Transverse colon (tissue), 4 donors: ENCODE measurements around the gene VSX2. TPM values are rescaled to one million over a fixed set of nuclear protein-coding genes. Genes with fewer than 3 reads are reported as not detected.

Experiments
- DNase-seq: peaks from one replicate; pipeline ENCODE4 v3.0.0-alpha.2; 2019
- H3K27ac ChIP-seq, 4 donors: fragments of 200-600 bp; sonication (generic); 2 replicates each; pipeline ENCODE4 v1.5.1; 2016 to 2018; ENCODE audit warnings: inconsistent platforms in 4 of 4
- H3K27me3 ChIP-seq: fragments of 200-600 bp; sonication (generic); 2 replicates; pipeline ENCODE4 v1.5.1; 2017; ENCODE audit warnings: inconsistent platforms
- H3K36me3 ChIP-seq, 4 donors: fragments of 200-600 bp; sonication (generic); 2 replicates each; pipeline ENCODE4 v1.5.1; 2017 to 2019; ENCODE audit warnings: inconsistent platforms in 4 of 4
- H3K4me1 ChIP-seq, 4 donors: fragments of 200-600 bp; sonication (generic); 2 replicates each; pipeline ENCODE4 v1.5.1; 2017 to 2020; ENCODE audit warnings: inconsistent platforms in 4 of 4
- H3K4me3 ChIP-seq, 4 donors: fragments of 200-600 bp; sonication (generic); 1 replicate in 1 of 4; 2 replicates in 3 of 4; pipeline versions ENCODE4 v1.5.1 to v1.6.1; 2017 to 2019; ENCODE audit warnings: inconsistent platforms in 4 of 4
- H3K9me3 ChIP-seq, 2 donors: fragments of 200-600 bp; sonication (generic); 2 replicates each; pipeline ENCODE4 v1.5.1; 2017 to 2019; ENCODE audit warnings: inconsistent platforms in 2 of 2
- CTCF ChIP-seq, 5 experiments: fragments of 200-600 bp in 3 of 5; fragments of 450-650 bp in 2 of 5; sonication (generic) in 3 of 5; IDR thresholded peaks; 1 replicate in 2 of 5; 2 replicates in 3 of 5; pipeline ENCODE4 v1.5.1; 2016 to 2017; ENCODE audit warnings: antibody characterized with exemption in 5 of 5, inconsistent platforms in 3 of 5, mild to moderate bottlenecking in 2 of 5, moderate library complexity in 1 of 5
- EP300 ChIP-seq: sonication (generic); formaldehyde crosslinking; IDR thresholded peaks from one replicate; pipeline ENCODE4 v1.6.1; 2017; ENCODE audit warnings: antibody characterized with exemption, low read depth
- POLR2A ChIP-seq: fragments of 450-650 bp; IDR thresholded peaks from one replicate; pipeline ENCODE4 v1.6.1; 2016; ENCODE audit warnings: antibody characterized with exemption, mild to moderate bottlenecking, moderate library complexity
- POLR2AphosphoS5 ChIP-seq, 3 donors: sonication (generic); formaldehyde crosslinking; IDR thresholded peaks; one replicate each; pipeline ENCODE4 v1.6.1; 2016; ENCODE audit warnings: antibody characterized with exemption in 3 of 3
- WGBS, 2 donors: methylation state at CpG; one replicate each; pipeline ENCODE4 v1.1.5; 2018; ENCODE audit warnings: low coverage in 1 of 2; 5-methylcytosine and 5-hydroxymethylcytosine counted together
- in situ Hi-C, 4 donors: fragments of 200-750 bp; cut with MboI; loops; one replicate each; pipeline versions ENCODE4 v1.15.0 to v1.15.1; 2017; ENCODE audit warnings: low sequenced_read_pairs in 3 of 4, low pct_ligation_motif_present in 1 of 4, low pct_unique_long_range_greater_than_20kb in 1 of 4
- intact Hi-C: fragments of 100-400 bp; cut with DNase I; formaldehyde crosslinking; loops from one replicate; pipeline ENCODE4 v1.15.1; 2023; ENCODE audit warnings: low total_unique reads
- total RNA-seq, 4 donors: library from RNA; depleted of rRNA; stranded (reverse); fragments of >200 nt; gene quantifications; one replicate each; pipeline ENCODE4 v1.1.0, GENCODE V29; 2016

VSX2 gene
- total RNA-seq, 4 donors from 2014 or later, result not detected

- Histone ChIP-seq H3K9me3 (no peaks in the 10 kb centered on the region), H3K27me3 (peaks cover 97% of the 10 kb centered on the region), H3K4me3 (peak overlapping the region in 2 of 4 donors; percentile 11 to 26), H3K27ac (no peak overlapping the region), H3K4me1 (peaks cover 14 to 27% (median 20%) of the 10 kb centered on the region in 4 donors), H3K36me3 (no peaks in the 10 kb centered on the region)
- no peak for TF ChIP-seq POLR2A
- no peak for TF ChIP-seq POLR2AphosphoS5 (IDR thresholded peaks at IDR 0.05)
- no peak for TF ChIP-seq EP300
- TF ChIP-seq CTCF (IDR thresholded peaks at IDR 0.05), result no peak
- intact Hi-C loops, result no loop called here
- WGBS, 2 donors, result 5% methylated on average over 63 of the region's 80 CpGs; no CpG with 5 or more reads in 1 of the 2 donors
- in situ Hi-C loops, result no loop called here
- DNase-seq, result no peak
Measured at GRCh38 chr14:74240794-74241651, 1.8 kb downstream of the VSX2 start.

- TF ChIP-seq POLR2A, result no peak
- TF ChIP-seq POLR2AphosphoS5 (IDR thresholded peaks at IDR 0.05), result peak in 1 of 3 donors; percentile 13
- Histone ChIP-seq H3K4me3 (peak overlapping the region in 1 of 4 donors; percentile 26), H3K9me3 (no peaks in the 10 kb centered on the region), H3K27ac (no peak overlapping the region), H3K36me3 (no peaks in the 10 kb centered on the region), H3K27me3 (peaks cover 97% of the 10 kb centered on the region), H3K4me1 (peaks cover 14 to 27% (median 20%) of the 10 kb centered on the region in 4 donors)
- 10 to 14% methylated on average over 8 to 14 of the region's 14 CpGs for WGBS, 2 donors
- intact Hi-C loops, result no loop called here
- in situ Hi-C loops, result no loop called here
- DNase-seq, result no peak
Measured at GRCh38 chr14:74241652-74242017, 2.4 kb downstream of the VSX2 start.

- WGBS, 2 donors, result 8 to 10% methylated on average over 23 to 28 of the region's 28 CpGs
- TF ChIP-seq POLR2AphosphoS5 (IDR thresholded peaks at IDR 0.05) (no peak), POLR2A (no peak), CTCF (IDR thresholded peaks at IDR 0.05) (no peak), EP300 (no peak)
- in situ Hi-C loops, result no loop called here
Measured at GRCh38 chr14:74242021-74242779, 3.0 kb downstream of the VSX2 start.

GRCh38 chr14:74242780-74243042, 3.5 kb downstream of the VSX2 start:
- Histone ChIP-seq H3K27ac (no peak overlapping the region), H3K36me3 (no peaks in the 10 kb centered on the region), H3K27me3 (peaks cover 97% of the 10 kb centered on the region), H3K9me3 (no peaks in the 10 kb centered on the region), H3K4me1 (peaks cover 14 to 27% (median 20%) of the 10 kb centered on the region in 4 donors), H3K4me3 (no peak overlapping the region)
- in situ Hi-C loops, result no loop called here
- intact Hi-C loops, result no loop called here
- DNase-seq, result no peak
- TF ChIP-seq POLR2AphosphoS5 (IDR thresholded peaks at IDR 0.05), result no peak
- no peak for TF ChIP-seq POLR2A
- no peak for TF ChIP-seq EP300
- no peak for TF ChIP-seq CTCF (IDR thresholded peaks at IDR 0.05)
- 35% methylated on average over 4 of the region's 4 CpGs; no CpG with 5 or more reads in 1 of the 2 donors for WGBS, 2 donors

More at GRCh38 chr14:74242021-74242779, 3.0 kb downstream of the VSX2 start:
- Histone ChIP-seq H3K4me3 (no peak overlapping the region), H3K27me3 (peaks cover 97% of the 10 kb centered on the region), H3K4me1 (peaks cover 14 to 27% (median 20%) of the 10 kb centered on the region in 4 donors), H3K9me3 (no peaks in the 10 kb centered on the region), H3K36me3 (no peaks in the 10 kb centered on the region), H3K27ac (no peak overlapping the region)
- DNase-seq, result no peak
- intact Hi-C loops, result no loop called here
